ENCODE data around the gene PGM3. TPM values are rescaled to one million over a fixed set of nuclear protein-coding genes. Genes with fewer than 3 reads are reported as not detected.

PGM3 gene
- total and polyA plus RNA-seq, 2 of the 4 experiments (the other 2 are of a cell fraction), result 68.4 to 336 TPM

DNA sequence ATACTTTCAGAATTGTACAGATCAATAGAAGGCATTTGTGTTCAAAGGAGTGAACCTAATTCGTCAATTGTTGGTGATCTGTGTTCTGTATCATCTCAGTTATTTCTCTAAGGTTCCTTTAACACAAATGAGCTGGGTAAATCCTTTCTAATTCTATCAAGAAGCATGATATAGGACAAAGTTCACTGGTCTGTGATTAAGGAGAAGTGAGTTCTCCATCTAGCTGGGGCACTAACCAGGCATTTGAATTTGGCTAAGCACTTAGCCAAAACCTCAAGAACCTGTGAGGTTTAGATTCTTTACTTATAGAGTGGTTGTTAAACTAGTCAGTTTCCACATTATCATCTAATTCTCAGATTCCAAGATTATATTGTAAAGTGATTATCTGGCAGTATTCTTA lies 75.3 kb downstream of the PGM3 start:
- ATAC-seq (ENCODE audit: low read depth), result no peak
- no CpG with 5 or more reads among the region's 1 CpG for WGBS, 2 experiments (ENCODE audit: extremely low coverage in 2 of 2, insufficient read length in 1 of 2)
- BruUV-seq (replicated peaks), result no TSS peak

More for the DNA sequence above, 75.3 kb downstream of the PGM3 start:
- Histone ChIP-seq H2AK5ac (ENCODE audit: low read depth, low read length) (no peak overlapping the region), H2BK15ac (ENCODE audit: low read depth, low read length) (no peak overlapping the region), H4K8ac (ENCODE audit: low read depth in 2 of 2, low read length in 2 of 2) (no peak overlapping the region), H3K27ac (ENCODE audit: insufficient read depth, low read length) (no peak overlapping the region), H2BK5ac (ENCODE audit: low read depth, low read length, poor library complexity, severe bottlenecking) (no peak overlapping the region), H3K4ac (ENCODE audit: low read depth, low read length) (no peak overlapping the region), H3K18ac (ENCODE audit: low read depth, low read length) (no peak overlapping the region), H3K14ac (replicated peaks; ENCODE audit: low read depth, low read length) (no peak overlapping the region), H3K36me3 (ENCODE audit: control insufficient read depth, insufficient read depth, low read length) (no peaks in the 10 kb centered on the region), H4K5ac (ENCODE audit: low read depth, low read length) (no peak overlapping the region), H3K27me3 (ENCODE audit: control insufficient read depth, insufficient read depth, low read length) (no peaks in the 10 kb centered on the region), H3K4me1 (ENCODE audit: control insufficient read depth, insufficient read depth, low read length) (0 out of 2 replicates have a peak, but pooled peaks cover 1% of the 10 kb centered on the region), H2BK120ac (ENCODE audit: low read depth, low read length) (no peak overlapping the region), H3K4me3 (ENCODE audit: insufficient read depth, low read depth, low read length) (no peak overlapping the region), H3K23ac (ENCODE audit: low read depth, low read length) (no peak overlapping the region), H3K9me1 (ENCODE audit: insufficient read depth, low read length) (no peaks in the 10 kb centered on the region), H3K9me3 (ENCODE audit: control insufficient read depth, insufficient read depth, low read length) (no peaks in the 10 kb centered on the region), H4K91ac (ENCODE audit: insufficient read depth, low read depth, low read length) (no peak overlapping the region), H2AFZ (replicated peaks; ENCODE audit: low read length, poor library complexity) (no peak overlapping the region), H2BK20ac (ENCODE audit: low read depth, low read length) (no peak overlapping the region), H3K56ac (ENCODE audit: extremely low read depth, insufficient read depth, low read length) (no peak overlapping the region), H3K79me1 (ENCODE audit: low read depth in 1 of 2, low read length in 2 of 2) (no peaks in the 10 kb centered on the region), H4K20me1 (ENCODE audit: insufficient read depth, low read length) (no peaks in the 10 kb centered on the region), H3K9ac (ENCODE audit: low read depth, low read length) (no peak overlapping the region), H3K4me2 (ENCODE audit: low read depth, low read length) (no peak overlapping the region), H2AK9ac (replicated peaks; ENCODE audit: low read depth, low read length, poor library complexity) (no peak overlapping the region)
- intact Hi-C loops (cut with micrococcal nuclease), result no loop called here
- ChIA-PET CTCF (interaction anchor here (1.1 kb wide), 1 partner anchor 50 kb away, joined by 3 read pairs; the partner anchor contains the start of gene DOP1A), POLR2A (ENCODE audit: unreplicated experiment) (no interaction called here)
- TF ChIP-seq NFE2L2 (IDR thresholded peaks at IDR 0.05; ENCODE audit: low read depth, low read length) (no peak), POLR2A (IDR thresholded peaks at IDR 0.05; ENCODE audit: low read depth, low read length) (no peak), MAZ (IDR thresholded peaks at IDR 0.05; ENCODE audit: borderline replicate concordance, low read depth, low read length) (no peak), RCOR1 (IDR thresholded peaks at IDR 0.05; ENCODE audit: insufficient replicate concordance, low read length) (no peak), BHLHE40 (IDR thresholded peaks at IDR 0.05; ENCODE audit: low read depth, low read length) (no peak), CHD1 (IDR thresholded peaks at IDR 0.05; ENCODE audit: low read depth, low read length) (no peak), MAFK (IDR thresholded peaks at IDR 0.05; ENCODE audit: low read depth, low read length) (no peak), FOS (IDR thresholded peaks at IDR 0.05; ENCODE audit: low read depth, low read length) (no peak), ELK1 (IDR thresholded peaks at IDR 0.05; ENCODE audit: borderline replicate concordance, low read depth, low read length) (no peak), RAD21 (IDR thresholded peaks at IDR 0.05; ENCODE audit: low read length) (no peak), SMC3 (IDR thresholded peaks at IDR 0.05; ENCODE audit: low read depth, low read length) (no peak), RFX5 (IDR thresholded peaks at IDR 0.05; ENCODE audit: low read depth, low read length) (no peak), MXI1 (IDR thresholded peaks at IDR 0.05; ENCODE audit: borderline replicate concordance, low read depth, low read length) (no peak), CEBPB (IDR thresholded peaks at IDR 0.05; ENCODE audit: low read depth, low read length) (no peak), CTCF (conservative IDR thresholded peaks at IDR 0.05; ENCODE audit: low read depth, low read length) (no peak)
- TF ChIP-seq, protein P1, sequence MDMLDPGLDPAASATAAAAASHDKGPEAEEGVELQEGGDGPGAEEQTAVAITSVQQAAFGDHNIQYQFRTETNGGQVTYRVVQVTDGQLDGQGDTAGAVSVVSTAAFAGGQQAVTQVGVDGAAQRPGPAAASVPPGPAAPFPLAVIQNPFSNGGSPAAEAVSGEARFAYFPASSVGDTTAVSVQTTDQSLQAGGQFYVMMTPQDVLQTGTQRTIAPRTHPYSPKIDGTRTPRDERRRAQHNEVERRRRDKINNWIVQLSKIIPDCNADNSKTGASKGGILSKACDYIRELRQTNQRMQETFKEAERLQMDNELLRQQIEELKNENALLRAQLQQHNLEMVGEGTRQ (IDR thresholded peaks at IDR 0.05; ENCODE audit: low read depth, low read length), result no peak
- dilution Hi-C loops (cut with HindIII; ENCODE audit: low sequenced_read_pairs, unreplicated experiment), result no loop called here
- no peak for DNase-seq
- in situ Hi-C loops (cut with MboI; ENCODE audit: low sequenced_read_pairs), result no loop called here
